ENCODE measurements around the gene RTN4R.

RTN4R gene

DNA sequence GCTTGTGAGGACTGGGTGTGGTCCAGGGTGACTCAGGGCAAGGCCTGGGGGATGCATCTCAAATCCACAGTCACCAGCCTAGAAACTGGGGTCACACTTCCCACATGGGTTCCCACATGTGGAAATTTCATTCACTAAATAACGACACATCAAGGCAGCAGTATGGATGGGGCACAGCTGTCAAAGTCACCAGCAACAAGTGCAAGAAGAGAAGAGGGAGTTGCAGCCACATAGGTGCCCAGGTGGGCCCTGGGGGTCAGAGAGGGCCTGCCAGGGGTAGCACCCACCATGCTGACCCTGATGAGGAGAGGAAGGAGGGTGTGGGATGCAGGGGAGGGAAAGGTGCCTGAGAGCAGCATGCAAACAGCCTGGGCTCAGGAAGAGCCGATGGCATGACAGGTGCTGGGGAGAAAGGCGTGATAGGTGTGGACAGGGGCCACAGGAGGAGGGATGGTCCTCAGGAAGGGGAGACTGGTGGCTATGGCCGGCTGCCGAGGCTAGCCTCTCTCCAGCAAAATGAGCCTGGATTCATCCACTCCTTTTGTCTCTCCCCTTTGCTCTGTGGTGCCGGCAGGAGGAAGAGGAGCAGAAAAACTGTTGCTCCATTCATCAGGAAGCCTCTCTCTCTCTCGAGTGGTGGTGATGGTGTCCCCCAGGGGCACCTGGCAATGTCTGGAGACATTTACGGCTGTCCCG is 29.4 kb upstream of the RTN4R start:
- TF ChIP-seq, protein P1, sequence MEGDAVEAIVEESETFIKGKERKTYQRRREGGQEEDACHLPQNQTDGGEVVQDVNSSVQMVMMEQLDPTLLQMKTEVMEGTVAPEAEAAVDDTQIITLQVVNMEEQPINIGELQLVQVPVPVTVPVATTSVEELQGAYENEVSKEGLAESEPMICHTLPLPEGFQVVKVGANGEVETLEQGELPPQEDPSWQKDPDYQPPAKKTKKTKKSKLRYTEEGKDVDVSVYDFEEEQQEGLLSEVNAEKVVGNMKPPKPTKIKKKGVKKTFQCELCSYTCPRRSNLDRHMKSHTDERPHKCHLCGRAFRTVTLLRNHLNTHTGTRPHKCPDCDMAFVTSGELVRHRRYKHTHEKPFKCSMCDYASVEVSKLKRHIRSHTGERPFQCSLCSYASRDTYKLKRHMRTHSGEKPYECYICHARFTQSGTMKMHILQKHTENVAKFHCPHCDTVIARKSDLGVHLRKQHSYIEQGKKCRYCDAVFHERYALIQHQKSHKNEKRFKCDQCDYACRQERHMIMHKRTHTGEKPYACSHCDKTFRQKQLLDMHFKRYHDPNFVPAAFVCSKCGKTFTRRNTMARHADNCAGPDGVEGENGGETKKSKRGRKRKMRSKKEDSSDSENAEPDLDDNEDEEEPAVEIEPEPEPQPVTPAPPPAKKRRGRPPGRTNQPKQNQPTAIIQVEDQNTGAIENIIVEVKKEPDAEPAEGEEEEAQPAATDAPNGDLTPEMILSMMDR (IDR thresholded peaks at IDR 0.05), result no peak

DNA sequence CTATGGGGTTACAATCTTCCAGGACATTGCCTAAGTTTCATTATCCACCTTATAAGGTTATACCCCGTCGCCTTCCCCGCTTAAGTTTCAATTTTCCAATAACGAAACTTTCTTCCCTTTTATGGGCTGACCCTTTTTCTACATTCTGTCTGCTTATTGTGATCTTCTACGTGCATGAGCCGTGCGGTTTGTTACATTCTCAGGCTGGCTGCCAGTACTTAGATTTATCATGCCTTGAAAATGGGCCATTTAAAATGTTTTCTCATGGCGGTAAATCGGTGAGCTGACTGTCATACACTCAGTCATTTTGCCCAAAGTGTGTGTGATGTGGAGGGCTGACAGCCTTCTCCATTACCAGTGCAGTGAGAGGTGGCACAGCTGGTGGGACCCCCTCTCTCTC is 28.5 kb upstream of the RTN4R start:
- TF ChIP-seq, protein P1 (IDR thresholded peaks at IDR 0.05), result no peak

DNA sequence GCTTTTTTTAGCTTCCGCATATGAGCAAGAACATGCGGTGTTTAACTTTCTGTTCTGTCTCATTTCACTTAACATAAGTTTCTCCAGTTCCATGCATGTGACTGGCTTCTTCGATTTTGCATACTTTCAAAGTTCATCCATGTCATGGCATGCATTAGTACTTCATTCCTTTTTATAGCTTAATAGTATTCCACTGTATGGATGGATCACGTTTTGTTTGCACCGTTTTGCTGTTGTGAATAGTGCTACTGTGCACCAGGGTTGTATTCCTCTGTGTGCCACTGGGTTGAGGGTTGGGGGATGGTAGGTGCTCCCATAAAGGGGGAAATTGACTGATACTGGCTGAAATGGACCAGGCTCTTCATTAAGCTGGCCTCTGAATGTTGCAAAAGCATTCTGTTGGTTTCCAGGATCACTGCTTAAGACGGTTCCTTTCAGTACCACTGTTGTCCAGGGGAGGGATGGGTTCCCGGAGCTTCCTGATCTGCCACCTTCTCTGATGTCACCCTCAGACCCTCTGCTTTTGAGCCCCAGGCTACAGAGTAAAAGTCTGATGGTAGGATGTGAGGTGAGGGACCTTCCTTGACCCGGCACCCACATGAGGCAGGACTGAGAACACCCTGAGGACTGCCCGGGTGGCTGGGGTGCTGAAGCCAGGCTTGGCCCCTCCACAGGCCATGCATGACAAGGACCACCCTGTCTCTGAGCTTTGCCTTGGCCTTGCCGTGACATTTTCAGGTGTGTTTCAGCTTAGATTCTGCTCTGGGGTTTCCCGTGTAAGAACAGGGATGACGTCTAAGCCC is 27.3 kb upstream of the RTN4R start:
- TF ChIP-seq, protein P1 (IDR thresholded peaks at IDR 0.05), result no peak

DNA sequence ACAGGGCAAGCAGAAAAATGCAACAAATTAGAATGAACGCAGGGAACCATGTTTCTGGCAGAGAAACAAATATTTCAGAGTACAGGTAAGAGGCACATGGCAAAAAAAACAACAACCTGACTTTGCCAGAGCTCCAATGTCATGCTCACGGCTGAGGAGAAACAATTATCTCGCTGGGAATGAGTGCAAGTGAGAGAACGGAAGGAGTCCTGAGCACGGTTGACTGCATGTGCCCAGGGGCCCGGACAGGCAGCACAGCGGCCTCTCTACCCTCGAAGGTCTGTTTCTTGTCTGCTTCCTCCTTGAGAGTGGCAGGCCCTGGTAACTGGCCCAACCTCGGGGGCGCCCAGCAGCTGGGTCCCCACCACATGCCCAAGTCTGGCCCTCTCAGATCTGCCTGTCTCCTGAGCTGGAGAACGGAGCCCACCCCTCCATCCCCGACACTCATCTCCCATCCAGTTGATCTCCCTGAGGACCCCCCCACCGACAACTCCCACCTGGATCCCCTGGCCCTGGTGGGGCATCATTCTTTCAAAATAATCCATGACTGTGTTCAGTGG is 24.6 kb upstream of the RTN4R start:
- TF ChIP-seq, protein P1 (IDR thresholded peaks at IDR 0.05), result no peak

DNA sequence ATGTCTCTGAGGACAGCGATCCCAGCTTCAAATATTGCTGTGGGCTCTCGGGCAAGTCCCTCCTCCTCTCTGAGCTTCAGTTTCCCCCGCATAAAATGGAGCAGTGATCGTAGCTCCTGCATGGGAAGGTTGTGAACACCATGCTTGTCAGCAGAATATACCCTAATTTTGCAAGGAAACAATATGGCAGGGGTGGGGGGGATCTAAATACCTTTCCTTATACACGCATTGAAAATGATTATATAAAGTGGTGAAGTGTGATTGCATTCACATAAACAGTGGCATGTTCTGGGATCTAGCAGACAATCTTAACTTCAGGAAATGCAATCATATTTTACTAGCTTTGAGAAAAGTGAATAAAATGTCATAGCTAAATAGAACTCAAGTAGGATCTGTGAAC is 24.0 kb upstream of the RTN4R start:
- TF ChIP-seq, protein P1 (IDR thresholded peaks at IDR 0.05), result no peak

DNA sequence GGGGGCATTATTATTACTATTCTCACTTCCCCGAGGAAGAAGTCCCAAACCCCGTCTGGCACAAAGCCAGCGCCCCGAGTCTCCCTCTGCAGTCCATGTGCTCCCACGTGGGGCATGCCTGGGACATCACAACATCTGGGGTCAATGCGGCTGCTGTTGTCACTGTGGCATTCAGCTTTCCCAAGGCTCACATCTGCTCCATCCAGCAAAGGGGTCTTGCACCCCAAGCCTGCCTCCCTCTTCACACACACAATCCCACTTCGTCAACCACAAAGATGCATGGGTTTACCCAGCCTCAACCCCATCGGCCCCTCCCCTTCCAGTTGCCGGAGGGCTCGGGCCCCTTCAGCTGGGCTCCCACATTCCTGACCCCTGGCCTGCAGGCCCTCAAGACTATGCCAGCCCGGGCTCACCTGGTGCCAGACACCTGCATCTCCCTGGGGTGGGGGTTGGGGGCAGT is 23.5 kb upstream of the RTN4R start:
- TF ChIP-seq, protein P1 (IDR thresholded peaks at IDR 0.05), result no peak

DNA sequence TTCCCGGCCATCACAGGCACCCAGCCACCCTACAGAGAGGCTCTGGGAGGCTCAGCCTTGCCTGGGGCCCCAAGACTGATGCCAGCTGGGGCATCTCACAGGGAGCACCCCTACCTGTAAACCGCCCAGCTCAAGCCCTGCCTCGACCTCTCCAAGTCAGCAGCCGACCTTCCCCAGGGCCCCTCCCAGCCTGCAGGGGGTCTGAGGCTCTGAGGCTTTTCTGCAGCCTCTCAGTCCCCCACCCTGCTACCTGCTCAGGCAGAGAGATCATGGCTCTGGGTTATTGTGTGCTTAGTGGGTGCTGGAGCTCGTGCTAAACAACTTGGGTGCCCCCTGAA is 23.1 kb upstream of the RTN4R start:
- TF ChIP-seq, protein P1 (IDR thresholded peaks at IDR 0.05), result no peak
